Islet precursor cell (in vitro differentiated cells): Measurements from ENCODE around the gene IGFL1.
"Not testable (repeated sequence)": the region's sequence is repeated elsewhere in the genome, so short reads cannot be mapped to it uniquely, and the experiment has no call there.

Experiments used
- DNase-seq: peaks from one replicate; pipeline ENCODE4 v3.0.0-alpha.2; 2018

Gene IGFL1

DNA sequence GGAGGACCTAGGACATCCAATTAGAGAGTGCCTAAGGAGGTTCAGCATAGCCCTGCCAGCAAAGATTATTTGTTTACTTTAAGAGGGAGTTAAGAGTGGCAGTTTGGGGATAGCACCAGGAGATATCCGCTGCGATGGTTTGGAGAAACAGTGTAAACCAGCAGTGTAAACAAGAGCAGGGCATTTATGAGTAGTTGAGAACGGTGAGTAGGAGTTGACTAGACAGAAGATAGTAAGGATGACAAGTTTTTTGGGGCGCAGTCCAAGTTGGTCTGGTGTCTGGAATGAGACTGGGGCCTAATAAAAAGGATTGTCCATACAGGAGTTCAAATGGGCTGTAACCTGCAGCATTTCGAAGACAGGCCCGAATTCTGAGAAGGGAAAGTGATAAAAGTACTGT is 44.4 kb downstream of the IGFL1 start:
- DNase-seq, result not testable (repeated sequence)

DNA sequence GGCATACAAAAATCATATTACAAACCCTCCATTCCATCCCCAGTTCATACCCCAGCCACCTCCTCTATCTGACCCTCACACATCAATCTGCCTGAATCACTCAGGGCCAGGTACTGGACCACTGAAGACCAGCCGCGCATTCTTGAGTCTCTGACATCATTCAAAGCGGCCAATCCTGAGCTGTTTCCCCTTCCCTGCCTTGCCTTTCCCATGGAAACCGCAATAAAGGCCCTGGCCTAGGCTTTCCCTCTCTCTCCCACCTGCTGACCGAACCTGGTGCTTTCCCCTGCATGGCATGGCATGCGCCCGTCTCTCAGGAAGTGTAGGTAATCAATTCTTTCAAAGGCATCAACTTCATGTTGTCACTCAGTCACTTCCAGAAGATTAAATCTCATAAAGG is 49.6 kb downstream of the IGFL1 start:
- no peak for DNase-seq
